Neural progenitor cell (in vitro differentiated cells): ENCODE results near the gene ADRA2C.

Experiments used
- EZH2 ChIP-seq: fragments of 200-600 bp; sonication (generic); IDR thresholded peaks from 2 replicates; pipeline ENCODE4 v1.6.1; 2017; ENCODE audit warnings: antibody characterized with exemption, mild to moderate bottlenecking, moderate library complexity
- EZH2phosphoT487 ChIP-seq: fragments of 200-600 bp; sonication (generic); IDR thresholded peaks from 2 replicates; pipeline ENCODE4 v1.6.1; 2017; ENCODE audit warnings: antibody characterized with exemption
- TF ChIP-seq, protein P1 (sequence below): fragments of 200-600 bp; sonication (generic); IDR thresholded peaks from 2 replicates; pipeline ENCODE4 v1.5.1; 2017; ENCODE audit warnings: antibody characterized with exemption, mild to moderate bottlenecking

DNA sequence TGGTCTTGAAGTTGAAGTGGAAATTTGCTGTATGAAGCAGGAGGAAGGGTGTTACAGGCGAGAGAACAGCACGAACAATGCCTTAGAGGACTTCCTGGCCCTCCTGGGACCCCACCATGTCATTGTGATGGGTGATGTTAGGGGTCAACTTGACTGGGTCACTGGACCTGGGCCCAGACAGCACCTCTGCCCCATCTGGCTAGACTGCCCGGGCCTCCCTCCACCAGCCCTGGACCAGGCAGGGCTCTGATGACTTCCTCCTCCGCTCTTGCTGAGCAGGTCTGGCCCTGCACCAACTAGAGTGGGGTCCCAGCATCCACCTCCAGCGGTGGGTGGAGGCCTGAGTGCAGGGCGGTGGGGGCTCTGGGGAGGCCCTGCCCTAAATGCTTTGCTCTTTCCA, 48.9 kb upstream of the ADRA2C start:
- TF ChIP-seq, protein P1, sequence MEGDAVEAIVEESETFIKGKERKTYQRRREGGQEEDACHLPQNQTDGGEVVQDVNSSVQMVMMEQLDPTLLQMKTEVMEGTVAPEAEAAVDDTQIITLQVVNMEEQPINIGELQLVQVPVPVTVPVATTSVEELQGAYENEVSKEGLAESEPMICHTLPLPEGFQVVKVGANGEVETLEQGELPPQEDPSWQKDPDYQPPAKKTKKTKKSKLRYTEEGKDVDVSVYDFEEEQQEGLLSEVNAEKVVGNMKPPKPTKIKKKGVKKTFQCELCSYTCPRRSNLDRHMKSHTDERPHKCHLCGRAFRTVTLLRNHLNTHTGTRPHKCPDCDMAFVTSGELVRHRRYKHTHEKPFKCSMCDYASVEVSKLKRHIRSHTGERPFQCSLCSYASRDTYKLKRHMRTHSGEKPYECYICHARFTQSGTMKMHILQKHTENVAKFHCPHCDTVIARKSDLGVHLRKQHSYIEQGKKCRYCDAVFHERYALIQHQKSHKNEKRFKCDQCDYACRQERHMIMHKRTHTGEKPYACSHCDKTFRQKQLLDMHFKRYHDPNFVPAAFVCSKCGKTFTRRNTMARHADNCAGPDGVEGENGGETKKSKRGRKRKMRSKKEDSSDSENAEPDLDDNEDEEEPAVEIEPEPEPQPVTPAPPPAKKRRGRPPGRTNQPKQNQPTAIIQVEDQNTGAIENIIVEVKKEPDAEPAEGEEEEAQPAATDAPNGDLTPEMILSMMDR: no peak
- TF ChIP-seq EZH2 (no peak), EZH2phosphoT487 (no peak)
